Caco-2 (cell line): Measurements from ENCODE around the gene SLC19A1. TPM values are rescaled to one million over a fixed set of nuclear protein-coding genes. Genes with fewer than 3 reads are reported as not detected.

Experiments used
- BruUV-seq: library from RNA; stranded (reverse); fragments of 400-500 nt; replicated peaks from 2 replicates; lab custom pipeline; 2021; lab: Mats Ljungman, UMichigan
- CTCF ChIA-PET: fragments of 300-600 bp; sonication (Branson Sonifier 250); formaldehyde crosslinking; loops from one replicate; lab custom pipeline; 2022; ENCODE audit warnings: antibody characterized with exemption; lab: Charles Lee
- POLR2A ChIA-PET: fragments of 300-600 bp; sonication (Branson Sonifier 250); formaldehyde crosslinking; loops from one replicate; lab custom pipeline; 2022; ENCODE audit warnings: antibody characterized with exemption; lab: Charles Lee
- DNase-seq, 2 experiments: peaks; one replicate each; pipeline versions ENCODE4 v3.0.0 to v3.0.0-alpha.2; 2020 to 2022
- H3K27me3 ChIP-seq: replicated peaks from 2 replicates; pipeline ENCODE4 v1.6.0; 2011; ENCODE audit warnings: low read length; ENCODE audit not compliant: control insufficient read depth, insufficient read depth
- H3K36me3 ChIP-seq: 2 replicates; pipeline ENCODE4 v1.5.1; 2011; ENCODE audit warnings: low read length; ENCODE audit not compliant: control insufficient read depth, insufficient read depth
- H3K4me1 ChIP-seq: fragments of 250-450 bp; sonication (Bioruptor Pico); 2 replicates; pipeline ENCODE4 v1.5.1; 2020; ENCODE audit warnings: mild to moderate bottlenecking
- H3K4me3 ChIP-seq: 2 replicates; pipeline ENCODE4 v1.5.1; 2011; ENCODE audit warnings: low read depth, mild to moderate bottlenecking, control low read depth, low read length
- H3K9me3 ChIP-seq: fragments of 250-450 bp; sonication (Bioruptor Pico); 2 replicates; pipeline ENCODE4 v1.5.1; 2020; ENCODE audit warnings: mild to moderate bottlenecking, moderate library complexity
- H3K27ac Mint-ChIP-seq: one replicate; pipeline ENCODE4 v1.8.0; 2022; ENCODE audit warnings: mixed read lengths; ENCODE audit not compliant: unreplicated experiment
- H3K27me3 Mint-ChIP-seq: one replicate; pipeline ENCODE4 v1.8.0; 2022; ENCODE audit warnings: mixed read lengths; ENCODE audit not compliant: insufficient read depth, unreplicated experiment
- H3K36me3 Mint-ChIP-seq: one replicate; pipeline ENCODE4 v1.8.0; 2022; ENCODE audit warnings: mild to moderate bottlenecking, mixed read lengths; ENCODE audit not compliant: insufficient read depth, unreplicated experiment
- H3K4me1 Mint-ChIP-seq: one replicate; pipeline ENCODE4 v1.8.0; 2022; ENCODE audit warnings: low read depth, mixed read lengths; ENCODE audit not compliant: unreplicated experiment
- H3K4me3 Mint-ChIP-seq: one replicate; pipeline ENCODE4 v1.8.0; 2022; ENCODE audit warnings: mild to moderate bottlenecking, moderate library complexity, mixed read lengths; ENCODE audit not compliant: unreplicated experiment
- H3K9me3 Mint-ChIP-seq: one replicate; pipeline ENCODE4 v1.8.0; 2022; ENCODE audit warnings: mixed read lengths; ENCODE audit not compliant: unreplicated experiment
- intact Hi-C: fragments of 100-400 bp; cut with micrococcal nuclease; formaldehyde crosslinking; loops from one replicate; pipeline ENCODE4 v1.10.0; 2022; ENCODE audit not compliant: unreplicated experiment
- total RNA-seq: library from RNA; stranded (reverse); gene quantifications from 2 replicates; pipeline ENCODE4 v1.2.3, GENCODE V29; 2022
- TF ChIP-seq, protein P1 (sequence below), 2 experiments: fragments of 200-600 bp in 1 of 2; IDR thresholded peaks; 1 replicate in 1 of 2; 2 replicates in 1 of 2; pipeline versions ENCODE4 v1.5.1 to v1.8.0; 2011 to 2022; ENCODE audit warnings: antibody characterized with exemption in 1 of 2, control low read depth in 1 of 2, inconsistent platforms in 1 of 2, low read depth in 1 of 2, low read length in 1 of 2, mild to moderate bottlenecking in 1 of 2, moderate library complexity in 1 of 2; ENCODE audit not compliant: insufficient read depth in 1 of 2, severe bottlenecking in 1 of 2, unreplicated experiment in 1 of 2

SLC19A1 gene
- total RNA-seq, 1 experiment from 2014 or later, result 45.4 TPM

DNA sequence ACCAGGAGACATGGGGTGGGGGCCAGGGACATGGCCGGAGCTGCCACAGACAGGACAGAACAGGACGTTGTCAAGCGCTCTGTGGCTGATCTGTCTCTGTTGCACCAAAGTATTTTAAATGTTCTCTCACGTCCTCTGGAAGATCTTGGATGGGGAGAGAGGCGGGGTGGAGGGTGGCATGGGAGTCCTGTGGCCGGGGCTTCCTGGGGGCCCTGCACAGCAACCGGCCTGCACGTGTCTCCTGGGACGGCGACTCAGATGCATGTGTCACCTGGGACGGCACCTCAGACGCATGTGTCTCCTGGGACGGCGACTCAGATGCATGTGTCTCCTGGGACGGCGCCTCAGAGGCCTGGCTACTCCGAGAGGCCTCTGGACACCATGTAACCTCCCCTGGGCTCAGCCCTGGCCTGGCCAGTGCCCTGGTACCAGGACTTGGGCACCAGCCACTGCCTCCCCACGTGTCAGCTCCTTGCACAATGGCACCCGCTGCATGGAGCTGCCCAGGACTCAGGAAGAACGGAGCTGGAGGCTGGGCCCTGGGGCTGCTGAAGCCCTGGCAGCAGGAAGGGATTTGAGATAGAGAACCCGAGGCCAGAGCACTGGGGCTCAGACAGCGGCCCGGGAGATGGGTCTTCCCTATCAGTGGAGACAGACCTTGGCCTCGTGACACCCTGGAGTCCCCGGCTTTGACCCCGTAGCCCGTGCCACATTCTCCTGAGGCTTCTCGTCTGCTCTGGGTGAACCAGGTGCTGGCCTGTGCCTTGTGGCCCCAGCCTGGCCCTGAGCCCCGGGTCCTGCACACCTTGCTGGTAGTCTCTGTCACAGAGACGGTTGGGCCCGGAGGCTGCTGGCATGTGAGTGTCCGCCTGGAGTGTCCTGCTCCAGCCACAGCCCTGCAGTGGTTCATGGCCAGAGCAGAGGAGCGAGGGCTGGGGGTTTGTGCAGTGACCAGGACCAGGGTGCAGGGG is 14.7 kb upstream of the SLC19A1 start:
- no peak overlapping the region for H3K4me3 ChIP-seq
- Mint-ChIP-seq H3K4me3 (peak overlapping the region; percentile 86), H3K27me3 (peaks cover 3% of the 10 kb centered on the region), H3K4me1 (no peaks in the 10 kb centered on the region), H3K27ac (no peak overlapping the region), H3K9me3 (no peaks in the 10 kb centered on the region), H3K36me3 (no peaks in the 10 kb centered on the region)
- H3K4me1 ChIP-seq, result peaks cover 6% of the 10 kb centered on the region
- DNase-seq, result peak in 1 of 2 experiments; percentile 32
- BruUV-seq, result no TSS peak
- H3K9me3 ChIP-seq, result no peaks in the 10 kb centered on the region
- TF ChIP-seq, protein P1, sequence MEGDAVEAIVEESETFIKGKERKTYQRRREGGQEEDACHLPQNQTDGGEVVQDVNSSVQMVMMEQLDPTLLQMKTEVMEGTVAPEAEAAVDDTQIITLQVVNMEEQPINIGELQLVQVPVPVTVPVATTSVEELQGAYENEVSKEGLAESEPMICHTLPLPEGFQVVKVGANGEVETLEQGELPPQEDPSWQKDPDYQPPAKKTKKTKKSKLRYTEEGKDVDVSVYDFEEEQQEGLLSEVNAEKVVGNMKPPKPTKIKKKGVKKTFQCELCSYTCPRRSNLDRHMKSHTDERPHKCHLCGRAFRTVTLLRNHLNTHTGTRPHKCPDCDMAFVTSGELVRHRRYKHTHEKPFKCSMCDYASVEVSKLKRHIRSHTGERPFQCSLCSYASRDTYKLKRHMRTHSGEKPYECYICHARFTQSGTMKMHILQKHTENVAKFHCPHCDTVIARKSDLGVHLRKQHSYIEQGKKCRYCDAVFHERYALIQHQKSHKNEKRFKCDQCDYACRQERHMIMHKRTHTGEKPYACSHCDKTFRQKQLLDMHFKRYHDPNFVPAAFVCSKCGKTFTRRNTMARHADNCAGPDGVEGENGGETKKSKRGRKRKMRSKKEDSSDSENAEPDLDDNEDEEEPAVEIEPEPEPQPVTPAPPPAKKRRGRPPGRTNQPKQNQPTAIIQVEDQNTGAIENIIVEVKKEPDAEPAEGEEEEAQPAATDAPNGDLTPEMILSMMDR (IDR thresholded peaks at IDR 0.05; ENCODE audit: insufficient read depth in 1 of 2, low read depth in 1 of 2, low read length in 1 of 2, severe bottlenecking in 1 of 2, unreplicated experiment in 1 of 2), result no peak
- H3K27me3 ChIP-seq, result no peaks in the 10 kb centered on the region
- intact Hi-C loops, result loop anchor here (1.0 kb wide), 2 partner anchors 39 to 263 kb away; no protein-coding TSS in a partner anchor
- ChIA-PET POLR2A (interaction anchor here (0.6 to 0.7 kb wide), 4 partner anchors 34 to 625 kb away, joined by 3 to 8 read pairs (median 6); partner anchors contain the start of gene POFUT2), CTCF (interaction anchor here (0.6 to 1.6 kb wide), 35 partner anchors 7 to 687 kb away, joined by 3 to 52 read pairs (median 4); no protein-coding TSS in a partner anchor)
- no peaks in the 10 kb centered on the region for H3K36me3 ChIP-seq

DNA sequence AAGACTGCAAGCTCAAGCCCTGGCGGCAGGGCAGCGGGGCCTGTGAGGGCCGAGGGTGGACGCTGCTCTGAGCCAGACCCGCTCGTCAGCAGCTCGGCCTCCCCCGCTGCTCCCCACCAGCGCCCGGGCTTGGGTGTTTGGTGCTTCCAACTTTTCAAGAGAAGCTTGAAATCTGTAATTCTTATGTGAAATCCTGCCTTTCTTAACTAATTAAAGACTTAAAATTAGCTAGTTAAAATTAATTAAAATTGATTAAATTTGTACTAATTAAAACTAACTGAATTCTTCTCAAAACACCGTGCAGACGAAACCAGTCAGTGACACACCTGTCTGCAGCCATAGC is 14.0 kb upstream of the SLC19A1 start:
- H3K27ac Mint-ChIP-seq, result peak overlapping the region; percentile 88
- DNase-seq, result no peak
- ChIA-PET CTCF (interaction anchor here (0.6 to 1.6 kb wide), 35 partner anchors 8 to 687 kb away, joined by 3 to 52 read pairs (median 4); no protein-coding TSS in a partner anchor), POLR2A (interaction anchor here (0.6 to 1.4 kb wide), 7 partner anchors 9 to 624 kb away, joined by 3 to 8 read pairs (median 4); partner anchors contain the start of gene POFUT2)
- Histone ChIP-seq H3K36me3 (no peaks in the 10 kb centered on the region), H3K27me3 (no peaks in the 10 kb centered on the region), H3K4me1 (peaks cover 6% of the 10 kb centered on the region), H3K4me3 (peak overlapping the region; percentile 23), H3K9me3 (no peaks in the 10 kb centered on the region)
- intact Hi-C loops, result loop anchor here (1.0 kb wide), 2 partner anchors 40 to 264 kb away; no protein-coding TSS in a partner anchor
- BruUV-seq, result no TSS peak
- TF ChIP-seq, protein P1 (IDR thresholded peaks at IDR 0.05; ENCODE audit: insufficient read depth in 1 of 2, low read depth in 1 of 2, low read length in 1 of 2, severe bottlenecking in 1 of 2, unreplicated experiment in 1 of 2), result no peak
- peaks cover 3% of the 10 kb centered on the region for H3K27me3 Mint-ChIP-seq
- no peaks in the 10 kb centered on the region for H3K36me3 Mint-ChIP-seq
- H3K4me3 Mint-ChIP-seq, result peak overlapping the region; percentile 86
- peaks cover 4% of the 10 kb centered on the region for H3K4me1 Mint-ChIP-seq
- no peaks in the 10 kb centered on the region for H3K9me3 Mint-ChIP-seq
